HG02970 (cell line): ENCODE data around the gene PCDHGB2.
"Not testable (repeated sequence)": the region's sequence is repeated elsewhere in the genome, so short reads cannot be mapped to it uniquely, and the experiment has no call there.

Experiments used
- ATAC-seq: cut with Tn5 transposase; IDR thresholded peaks from one replicate; pipeline ENCODE4 v1.9.1; 2021; ENCODE audit warnings: mild to moderate bottlenecking, moderate library complexity, moderate number of reproducible peaks; ENCODE audit not compliant: unreplicated experiment, low FRiP score

The PCDHGB2 gene

GRCh38 chr5:141349917-141350619 is 9.7 kb upstream of the PCDHGB2 start, which contains the start of gene PCDHGB1:
TSS of gene PCDHGB1 (plus strand) at chr5:141350099. CDS start at chr5:141350261, 162 bp downstream.
- no peak for ATAC-seq

GRCh38 chr5:141351591-141351990 is 8.2 kb upstream of the PCDHGB2 start:
- ATAC-seq: no peak

- ATAC-seq: no peak
These were observed 4.8 kb upstream of the PCDHGB2 start, which contains the start of gene PCDHGA4 for GRCh38 chr5:141354900-141355469. TSS of gene PCDHGA4 (plus strand) at chr5:141355021. CDS start at chr5:141355108, 87 bp downstream.

GRCh38 chr5:141355641-141356040 is 4.2 kb upstream of the PCDHGB2 start:
- no peak for ATAC-seq

GRCh38 chr5:141356133-141356532 is 3.7 kb upstream of the PCDHGB2 start:
- no peak for ATAC-seq

- no peak for ATAC-seq
These were observed 2.8 kb upstream of the PCDHGB2 start for GRCh38 chr5:141356950-141357349.

GRCh38 chr5:141360685-141361084 is 891 bp downstream of the PCDHGB2 start:
- ATAC-seq: no peak

GRCh38 chr5:141362719-141363118 is 2.9 kb downstream of the PCDHGB2 start:
- ATAC-seq: no peak

- ATAC-seq: no peak
These were observed 4.3 kb downstream of the PCDHGB2 start, which contains the start of gene PCDHGA5 for GRCh38 chr5:141363952-141364660. TSS of gene PCDHGA5 (plus strand) at chr5:141364162. CDS start at chr5:141364331, 169 bp downstream.

GRCh38 chr5:141366016-141366896 is 6.5 kb downstream of the PCDHGB2 start:
- no peak for ATAC-seq

GRCh38 chr5:141369994-141370848 is 10.4 kb downstream of the PCDHGB2 start, which contains the start of gene PCDHGB3:
TSS of gene PCDHGB3 (plus strand) at chr5:141370242. CDS start at chr5:141370395, 153 bp downstream.
- no peak for ATAC-seq

GRCh38 chr5:141371572-141372475 is 12.0 kb downstream of the PCDHGB2 start:
- no peak for ATAC-seq

GRCh38 chr5:141373673-141374317 is 14.0 kb downstream of the PCDHGB2 start, which contains the start of gene PCDHGA6:
TSS of gene PCDHGA6 (plus strand) at chr5:141373891. CDS start at chr5:141374084, 193 bp downstream.
- ATAC-seq: no peak

GRCh38 chr5:141374627-141375026 is 14.8 kb downstream of the PCDHGB2 start:
- ATAC-seq: no peak

- ATAC-seq: not testable (repeated sequence)
These were observed 15.8 kb downstream of the PCDHGB2 start for GRCh38 chr5:141375444-141376155.

GRCh38 chr5:141382469-141383294 is 22.9 kb downstream of the PCDHGB2 start, which contains the start of gene PCDHGA7:
TSS of gene PCDHGA7 (plus strand) at chr5:141382742. CDS start at chr5:141382900, 158 bp downstream.
- no peak for ATAC-seq
